ENCODE data around the gene LSM2.
"Not testable (repeated sequence)": the region's sequence is repeated elsewhere in the genome, so short reads cannot be mapped to it uniquely, and the experiment has no call there.

Gene LSM2

GRCh38 chr6:31806470-31807272 is at the start of gene LSM2:
TSS of gene LSM2 (minus strand) at chr6:31806966. CDS start at chr6:31806757, 209 bp downstream.
- DNase-seq = peak; percentile 97

GRCh38 chr6:31851980-31852718 is 45.4 kb upstream of the LSM2 start:
- DNase-seq = not testable (repeated sequence)

DNA sequence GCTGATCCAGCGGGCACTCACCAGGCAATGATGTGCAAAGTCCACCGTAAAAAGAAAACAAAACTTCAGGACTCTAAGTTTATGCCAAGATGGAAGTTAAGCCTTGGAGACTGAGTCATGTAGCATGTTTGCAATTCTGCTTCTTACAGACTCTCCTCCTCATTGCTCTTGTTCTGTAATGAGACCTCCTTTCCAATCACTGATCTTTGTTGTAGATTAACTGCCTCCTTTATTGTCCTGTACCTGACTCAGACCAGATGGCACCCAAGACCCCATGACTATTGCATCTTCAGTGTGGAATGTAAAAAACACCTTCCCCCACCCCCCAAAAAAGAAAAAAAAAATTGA is 44.7 kb upstream of the LSM2 start:
- DNase-seq = no peak

DNA sequence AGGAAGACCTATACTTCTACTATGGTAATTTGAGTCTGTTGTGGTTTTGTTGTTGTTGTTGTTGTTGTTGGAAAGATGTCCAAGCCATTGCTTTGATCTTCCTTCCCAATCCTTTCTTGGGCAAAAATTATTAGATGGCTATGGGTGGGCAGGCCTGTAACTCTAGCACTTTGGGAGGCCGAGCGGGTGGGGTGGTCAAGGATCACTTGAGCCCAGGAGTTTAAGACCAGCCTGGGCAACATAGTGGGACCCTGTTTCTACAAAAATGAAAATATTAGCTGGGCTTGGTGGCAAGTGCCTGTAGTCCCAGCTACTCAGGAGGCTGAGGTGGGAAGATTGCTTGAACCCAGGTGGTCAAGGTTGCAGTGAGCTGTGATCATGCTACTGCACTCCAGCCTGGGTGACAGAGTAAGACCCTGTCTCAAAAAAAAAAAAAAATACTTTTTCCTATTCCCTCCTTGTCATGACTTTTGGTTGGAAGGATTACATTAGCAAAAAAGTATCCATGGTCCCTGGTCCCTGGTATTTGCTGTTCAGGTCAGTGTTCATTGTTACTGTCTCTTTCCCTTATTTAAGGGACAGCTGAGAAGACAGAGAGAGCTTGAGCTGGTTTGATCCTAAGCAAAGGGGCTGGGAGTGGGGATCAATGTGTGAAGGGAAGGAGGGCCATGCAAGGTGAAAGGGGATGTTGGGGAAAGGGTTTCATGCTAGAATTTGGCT is 44.2 kb upstream of the LSM2 start:
- no peak for DNase-seq

- no peak for DNase-seq
These were observed 40.7 kb upstream of the LSM2 start for GRCh38 chr6:31847276-31847978.

GRCh38 chr6:31844507-31844906 is 37.7 kb upstream of the LSM2 start:
- no peak for DNase-seq

GRCh38 chr6:31842053-31842452 is 35.3 kb upstream of the LSM2 start:
- no peak for DNase-seq

DNA sequence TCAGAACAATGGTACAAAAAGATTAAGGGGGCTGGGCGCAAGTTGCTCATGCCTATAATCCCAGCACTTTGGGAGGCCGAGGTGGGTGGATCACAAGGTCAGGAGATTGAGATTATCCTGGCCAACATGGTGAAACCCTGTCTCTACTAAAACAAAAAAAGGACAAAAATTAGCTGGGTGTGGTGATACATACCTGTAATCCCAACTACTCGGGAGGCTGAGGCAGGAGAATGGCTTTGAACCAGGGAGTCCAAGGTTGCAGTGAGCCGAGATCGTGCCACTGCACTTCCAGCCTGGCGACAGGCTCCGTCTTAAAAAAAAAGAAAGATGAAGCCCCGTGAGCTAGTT is 33.0 kb upstream of the LSM2 start:
- DNase-seq = not testable (repeated sequence)

GRCh38 chr6:31838968-31839367 is 32.2 kb upstream of the LSM2 start:
- no peak for DNase-seq

DNA sequence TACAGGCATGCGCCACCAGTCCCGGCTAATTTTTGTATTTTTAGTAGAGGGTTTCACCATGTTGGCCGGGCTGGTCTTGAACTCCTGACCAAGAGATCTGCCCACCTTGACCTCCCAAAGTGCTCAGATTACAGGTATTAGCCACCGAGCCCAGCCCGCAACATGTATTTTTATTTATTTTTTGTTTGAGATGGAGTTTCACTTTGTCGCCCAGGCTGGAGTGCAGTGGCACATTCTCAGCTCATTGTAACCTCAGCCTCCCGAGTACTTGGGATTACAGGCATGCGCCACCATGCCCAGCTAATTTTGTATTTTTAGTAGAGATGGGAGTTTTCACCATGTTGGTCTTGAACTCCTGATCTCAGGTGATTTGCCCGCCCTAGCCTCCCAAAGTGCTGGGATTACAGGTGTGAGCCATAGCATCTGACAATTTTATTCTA is 31.4 kb upstream of the LSM2 start:
- not testable (repeated sequence) for DNase-seq

DNA sequence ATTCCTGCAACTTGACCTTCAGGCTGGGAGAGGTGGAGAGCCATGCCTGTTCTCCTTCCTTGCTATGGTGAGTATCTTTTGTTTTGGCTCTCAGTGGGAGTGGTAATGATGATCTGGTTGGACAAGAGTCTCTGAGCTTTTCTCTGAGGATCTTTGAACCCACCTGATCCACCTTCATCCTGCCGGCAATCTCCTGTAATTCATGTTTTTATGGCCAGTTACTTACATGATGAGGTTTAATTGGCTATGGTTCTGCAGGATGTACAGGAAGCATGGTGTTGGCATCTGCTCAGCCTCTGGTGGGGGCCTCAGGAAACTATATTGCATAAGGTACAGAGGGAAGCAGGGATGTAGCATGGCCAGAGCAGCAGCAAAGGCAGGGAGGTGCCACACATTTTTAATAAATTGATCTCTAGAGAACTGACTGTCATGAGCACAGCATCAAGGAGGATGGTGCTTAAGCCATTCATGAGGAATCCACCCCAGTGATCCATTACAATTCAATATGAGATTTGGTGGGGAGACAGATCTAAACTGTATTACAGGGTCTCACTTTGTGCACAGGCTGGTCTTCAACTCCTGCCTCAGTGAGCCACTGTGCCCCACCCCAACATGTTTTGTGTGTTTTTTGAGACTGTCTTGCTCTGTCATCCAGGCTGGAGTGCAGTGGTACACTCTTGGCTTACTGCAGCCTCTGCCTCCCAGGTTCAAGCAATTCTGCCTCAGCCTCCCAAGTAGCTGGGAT is 30.8 kb upstream of the LSM2 start:
- DNase-seq = no peak

- no peak for DNase-seq
These were observed 30.0 kb upstream of the LSM2 start for GRCh38 chr6:31836474-31837368.

- DNase-seq = no peak
These were observed 29.3 kb upstream of the LSM2 start for GRCh38 chr6:31836047-31836473.

GRCh38 chr6:31834367-31835250 is 27.8 kb upstream of the LSM2 start:
- peak; percentile 77 for DNase-seq

- DNase-seq = no peak
These were observed 24.8 kb upstream of the LSM2 start for GRCh38 chr6:31831350-31832215.

DNA sequence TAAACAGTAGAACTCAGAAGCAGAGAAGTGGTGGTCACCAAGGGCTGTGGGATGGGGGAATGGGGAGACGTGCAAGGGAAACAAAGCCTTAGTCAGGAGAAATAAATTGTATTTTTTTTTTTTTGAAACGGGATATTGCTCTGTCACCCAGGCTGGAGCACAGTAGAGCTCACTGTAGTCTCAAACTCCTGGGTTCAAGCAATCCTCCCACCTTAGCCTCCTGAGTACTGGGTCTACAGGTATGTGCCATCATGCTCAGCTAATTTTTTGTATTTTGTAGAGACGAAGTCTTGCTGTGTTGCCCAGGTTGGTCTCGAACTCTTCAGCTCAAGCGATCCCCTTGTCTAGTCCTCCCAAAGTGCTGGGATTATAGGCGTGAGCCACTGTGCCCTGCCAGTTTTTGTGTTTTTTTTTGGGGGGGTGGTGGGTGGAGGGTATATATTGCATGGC is 24.1 kb upstream of the LSM2 start:
- no peak for DNase-seq

DNA sequence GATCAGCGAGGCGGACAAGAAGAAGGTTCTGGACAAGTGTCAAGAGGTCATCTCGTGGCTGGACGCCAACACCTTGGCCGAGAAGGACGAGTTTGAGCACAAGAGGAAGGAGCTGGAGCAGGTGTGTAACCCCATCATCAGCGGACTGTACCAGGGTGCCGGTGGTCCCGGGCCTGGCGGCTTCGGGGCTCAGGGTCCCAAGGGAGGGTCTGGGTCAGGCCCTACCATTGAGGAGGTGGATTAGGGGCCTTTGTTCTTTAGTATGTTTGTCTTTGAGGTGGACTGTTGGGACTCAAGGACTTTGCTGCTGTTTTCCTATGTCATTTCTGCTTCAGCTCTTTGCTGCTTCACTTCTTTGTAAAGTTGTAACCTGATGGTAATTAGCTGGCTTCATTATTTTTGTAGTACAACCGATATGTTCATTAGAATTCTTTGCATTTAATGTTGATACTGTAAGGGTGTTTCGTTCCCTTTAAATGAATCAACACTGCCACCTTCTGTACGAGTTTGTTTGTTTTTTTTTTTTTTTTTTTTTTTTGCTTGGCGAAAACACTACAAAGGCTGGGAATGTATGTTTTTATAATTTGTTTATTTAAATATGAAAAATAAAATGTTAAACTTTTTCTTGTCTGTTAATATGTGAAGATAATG is 23.0 kb upstream of the LSM2 start:
- DNase-seq = no peak

GRCh38 chr6:31827286-31828079 is 20.7 kb upstream of the LSM2 start, which contains the start of gene HSPA1B:
TSS of gene HSPA1B (plus strand) at chr6:31827738. CDS start at chr6:31827951, 213 bp downstream.
- DNase-seq = peak; percentile 79

Measured in activated CD8-positive, alpha-beta memory T cell treated with anti-CD3 and anti-CD28 coated beads, Interleukin-2, amount 50 U/mL, for 4 hours (primary cell).